Keratinocyte (primary cell): Measurements from ENCODE around the gene KRTAP4-7. TPM values are rescaled to one million over a fixed set of nuclear protein-coding genes. Genes with fewer than 3 reads are reported as not detected.
"Not testable (repeated sequence)": the region's sequence is repeated elsewhere in the genome, so short reads cannot be mapped to it uniquely, and the experiment has no call there.

Experiments used
- DNase-seq: peaks from one replicate; pipeline ENCODE4 v3.0.0-alpha.2; 2011; ENCODE audit warnings: low read depth, missing footprints, low spot score
- FAIRE-seq: peaks from 2 replicates; lab custom pipeline; 2011; peaks lifted over from hg19 to GRCh38; lab: Jason Lieb, UNC
- H2AFZ ChIP-seq: 2 replicates; pipeline ENCODE4 v1.6.0; 2012; ENCODE audit warnings: low read length, control low read depth, inconsistent platforms; ENCODE audit not compliant: control insufficient read depth
- H3K27ac ChIP-seq: 2 replicates; pipeline ENCODE4 v1.5.1; 2011; ENCODE audit warnings: low read length; ENCODE audit not compliant: control insufficient read depth, insufficient read depth
- H3K27me3 ChIP-seq: 3 replicates; pipeline ENCODE4 v1.6.0; 2011; ENCODE audit warnings: low read length; ENCODE audit not compliant: control insufficient read depth, insufficient read depth; ENCODE audit errors: extremely low read depth
- H3K36me3 ChIP-seq, 2 experiments: 2 replicates in 1 of 2; 3 replicates in 1 of 2; pipeline ENCODE4 v1.5.1; 2011; ENCODE audit warnings: low read length in 2 of 2, mild to moderate bottlenecking in 1 of 2; ENCODE audit not compliant: control insufficient read depth in 2 of 2, insufficient read depth in 2 of 2; ENCODE audit errors: extremely low read depth in 1 of 2
- H3K4me1 ChIP-seq: 3 replicates; pipeline ENCODE4 v1.5.1; 2011; ENCODE audit warnings: low read length; ENCODE audit not compliant: control insufficient read depth, insufficient read depth; ENCODE audit errors: extremely low read depth
- H3K4me2 ChIP-seq: 3 replicates; pipeline ENCODE4 v1.6.0; 2011; ENCODE audit warnings: low read depth, low read length; ENCODE audit not compliant: control insufficient read depth, insufficient read depth; ENCODE audit errors: extremely low read depth
- H3K4me3 ChIP-seq, 3 experiments: fragments of 200-600 bp in 1 of 3; sonication (generic) in 1 of 3; 2 replicates in 2 of 3; 3 replicates in 1 of 3; pipeline ENCODE4 v1.5.1; 2011 to 2016; ENCODE audit warnings: low read length in 3 of 3, mild to moderate bottlenecking in 3 of 3, control low read depth in 2 of 3, inconsistent platforms in 1 of 3, low read depth in 1 of 3, mixed read lengths in 1 of 3, mixed run types in 1 of 3, moderate library complexity in 1 of 3; ENCODE audit not compliant: control insufficient read depth in 2 of 3, insufficient read depth in 2 of 3; ENCODE audit errors: extremely low read depth in 1 of 3
- H3K79me2 ChIP-seq: 2 replicates; pipeline ENCODE4 v1.6.0; 2012; ENCODE audit warnings: low read length; ENCODE audit not compliant: control insufficient read depth, insufficient read depth
- H3K9ac ChIP-seq: 3 replicates; pipeline ENCODE4 v1.6.0; 2011; ENCODE audit warnings: low read length; ENCODE audit not compliant: control insufficient read depth, insufficient read depth; ENCODE audit errors: extremely low read depth
- H3K9me1 ChIP-seq: 3 replicates; pipeline ENCODE4 v1.6.0; 2011; ENCODE audit warnings: low read length; ENCODE audit not compliant: control insufficient read depth, insufficient read depth; ENCODE audit errors: extremely low read depth
- H3K9me3 ChIP-seq: 2 replicates; pipeline ENCODE4 v1.5.1; 2012; ENCODE audit warnings: low read depth, low read length; ENCODE audit not compliant: control insufficient read depth
- H4K20me1 ChIP-seq: 3 replicates; pipeline ENCODE4 v1.6.0; 2011; ENCODE audit warnings: low read length; ENCODE audit not compliant: control insufficient read depth, insufficient read depth; ENCODE audit errors: extremely low read depth
- CTCF ChIP-seq, 3 experiments: IDR thresholded peaks in 1 of 3; conservative IDR thresholded peaks in 1 of 3; optimal IDR thresholded peaks in 1 of 3; 2 replicates in 2 of 3; 3 replicates in 1 of 3; pipeline versions ENCODE3 to v1.5.1; 2011; ENCODE audit warnings: low read length in 3 of 3, mild to moderate bottlenecking in 3 of 3, moderate library complexity in 2 of 3, control low read depth in 1 of 3, inconsistent platforms in 1 of 3; ENCODE audit not compliant: insufficient read depth in 2 of 3; ENCODE audit errors: extremely low read depth in 1 of 3
- EZH2 ChIP-seq: IDR thresholded peaks from one replicate; pipeline ENCODE4 v1.6.1; 2012; ENCODE audit warnings: inconsistent platforms, mild to moderate bottlenecking, low read length, moderate library complexity
- dilution Hi-C: fragments of 300-500 bp; cut with MboI; formaldehyde crosslinking; loops from one replicate; pipeline ENCODE4 v1.7.0; 2020; ENCODE audit warnings: low sequenced_read_pairs; ENCODE audit not compliant: extremely low pct_ligation_motif_present
- polyA plus RNA-seq, 5 experiments: library from polyadenylated mRNA; depleted of rRNA in 3 of 5; stranded (reverse) in 3 of 5; stranded (forward) in 1 of 5; unstranded in 1 of 5; fragments of >200 nt; gene quantifications; 1 replicate in 1 of 5; 2 replicates in 3 of 5; 3 replicates in 1 of 5; pipeline versions ENCODE4 v1.2.1 to v1.2.3, GENCODE V29; 2011 to 2012; ENCODE audit warnings: missing spikeins in 2 of 5, low read depth in 1 of 5, low replicate concordance in 1 of 5

The KRTAP4-7 gene
- polyA plus RNA-seq, 1 donor (not counting 4 experiments of a cell fraction or from before 2014, with no cell fraction given): not detected

DNA sequence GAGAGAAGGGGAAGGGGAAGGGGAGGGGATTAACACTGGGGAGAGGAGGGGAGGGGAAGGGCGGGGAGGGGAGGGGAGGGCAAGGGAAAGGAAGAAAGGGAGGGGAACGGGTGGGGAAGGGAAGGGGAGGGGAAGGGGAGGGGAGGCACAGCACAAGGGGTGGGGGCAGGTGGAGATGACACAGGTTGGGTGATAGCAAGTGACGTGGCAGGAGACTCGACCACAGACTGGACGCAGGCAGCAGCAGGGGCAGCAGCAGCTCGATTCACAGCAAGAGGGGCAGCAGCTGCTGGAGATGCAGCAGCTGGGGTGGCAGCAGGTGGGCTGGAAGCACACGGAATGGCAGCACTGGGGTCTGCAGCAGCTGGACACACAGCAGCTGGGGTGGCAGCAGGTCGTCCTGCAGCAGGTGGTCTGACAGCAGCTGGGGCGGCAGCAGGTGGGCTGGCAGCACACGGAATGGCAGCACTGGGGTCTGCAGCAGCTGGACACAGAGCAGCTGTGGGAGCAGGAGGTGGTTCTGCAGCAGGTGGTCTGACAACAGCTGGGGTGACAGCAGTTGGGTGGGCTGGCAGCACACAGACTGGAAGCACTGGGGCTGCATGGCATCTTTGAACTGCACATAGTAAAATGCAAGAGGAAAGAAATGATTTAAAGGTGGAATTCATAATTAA is 17.8 kb downstream of the KRTAP4-7 start, which contains the start of gene KRTAP4-16:
Gene KRTAP4-16 (minus strand): TSS at position 624 of the 674 bp plus-strand sequence. CDS start 0 bp downstream, at position 624.
- Histone ChIP-seq H3K4me1 (peaks cover 32% of the 10 kb centered on the region), H3K9me1 (no peaks in the 10 kb centered on the region), H3K79me2 (no peaks in the 10 kb centered on the region), H3K27ac (no peak within 1 kb of the TSS), H3K4me2 (no peak within 1 kb of the TSS), H3K36me3 (no peaks in the 10 kb centered on the region), H3K9ac (no peak within 1 kb of the TSS), H3K4me3 (no peak within 1 kb of the TSS), H4K20me1 (no peaks in the 10 kb centered on the region), H3K9me3 (no peaks in the 10 kb centered on the region), H2AFZ (no peak within 1 kb of the TSS), H3K27me3 (no peaks in the 10 kb centered on the region)
- FAIRE-seq: no peak
- dilution Hi-C loops: no loop called here
- TF ChIP-seq CTCF (optimal IDR thresholded peaks at IDR 0.05 in 1 of 3, IDR thresholded peaks at IDR 0.05 in 1 of 3, conservative IDR thresholded peaks at IDR 0.05 in 1 of 3; ENCODE audit: extremely low read depth in 1 of 3, insufficient read depth in 2 of 3, low read length in 3 of 3): no peak
- TF ChIP-seq EZH2: no peak
- DNase-seq: no peak

- peaks cover 21% of the 10 kb centered on the region for H3K4me1 ChIP-seq
- no peak overlapping the region for H3K4me2 ChIP-seq
- H3K4me3 ChIP-seq: no peak overlapping the region
- no peaks in the 10 kb centered on the region for H4K20me1 ChIP-seq
- dilution Hi-C loops: no loop called here
- no peaks in the 10 kb centered on the region for H3K9me1 ChIP-seq
- TF ChIP-seq CTCF (optimal IDR thresholded peaks at IDR 0.05 in 1 of 3, IDR thresholded peaks at IDR 0.05 in 1 of 3, conservative IDR thresholded peaks at IDR 0.05 in 1 of 3; ENCODE audit: extremely low read depth in 1 of 3, insufficient read depth in 2 of 3, low read length in 3 of 3): no peak
- H3K27me3 ChIP-seq: no peaks in the 10 kb centered on the region
- no peaks in the 10 kb centered on the region for H3K9me3 ChIP-seq
- H3K36me3 ChIP-seq: no peaks in the 10 kb centered on the region
- peak overlapping the region; percentile 8 for H3K27ac ChIP-seq
- DNase-seq: no peak
- H3K9ac ChIP-seq: no peak overlapping the region
- H2AFZ ChIP-seq: no peak overlapping the region
- no peak for FAIRE-seq
- no peaks in the 10 kb centered on the region for H3K79me2 ChIP-seq
Observed at GRCh38 chr17:41103896-41104295, 19.9 kb downstream of the KRTAP4-7 start.

GRCh38 chr17:41104386-41105038 is 20.6 kb downstream of the KRTAP4-7 start:
- dilution Hi-C loops, H3K79me2 ChIP-seq, H2AFZ ChIP-seq, H3K9ac ChIP-seq, H3K4me3 ChIP-seq, H4K20me1 ChIP-seq, H3K27me3 ChIP-seq, H3K27ac ChIP-seq, H3K4me2 ChIP-seq, H3K9me3 ChIP-seq, H3K9me1 ChIP-seq, H3K36me3 ChIP-seq: not testable (repeated sequence)
- peak; percentile 44 for DNase-seq
- peak; percentile 97 for FAIRE-seq
- H3K4me1 ChIP-seq: peaks cover 20% of the 10 kb centered on the region
